ENCODE results near the gene PLD5. TPM values are rescaled to one million over a fixed set of nuclear protein-coding genes. Genes with fewer than 3 reads are reported as not detected.

The PLD5 gene
- total RNA-seq, 1 experiment from 2014 or later: 9.2 TPM

GRCh38 chr1:242208021-242208420, 316.5 kb downstream of the PLD5 start:
- Histone ChIP-seq H3K4me3 (ENCODE audit: low read depth, low read length, poor library complexity, severe bottlenecking) (no peak overlapping the region), H3K4me1 (ENCODE audit: insufficient read depth, low read length, poor library complexity, severe bottlenecking) (no peaks in the 10 kb centered on the region), H3K9me3 (ENCODE audit: low read depth, low read length, poor library complexity, severe bottlenecking) (no peaks in the 10 kb centered on the region), H3K27me3 (replicated peaks; ENCODE audit: insufficient read depth, low read depth, low read length, poor library complexity) (no peaks in the 10 kb centered on the region), H3K36me3 (ENCODE audit: insufficient read depth, low read length, poor library complexity, severe bottlenecking) (no peaks in the 10 kb centered on the region), H3K27ac (ENCODE audit: low read depth, low read length, poor library complexity, severe bottlenecking) (no peak overlapping the region)
- no peak for TF ChIP-seq EZH2 (IDR thresholded peaks at IDR 0.05; ENCODE audit: borderline replicate concordance, low read depth, low read length, poor library complexity, severe bottlenecking)
- BruUV-seq (replicated peaks): no TSS peak
- ChIA-PET POLR2A (ENCODE audit: low non-redundant PET) (no interaction called here), CTCF (no interaction called here)
- no peak for DNase-seq (ENCODE audit: low spot score)
- intact Hi-C loops (cut with micrococcal nuclease; ENCODE audit: unreplicated experiment): no loop called here

GRCh38 chr1:242206994-242207393, 317.5 kb downstream of the PLD5 start:
- Histone ChIP-seq H3K27ac (ENCODE audit: low read depth, low read length, poor library complexity, severe bottlenecking) (no peak overlapping the region), H3K36me3 (ENCODE audit: insufficient read depth, low read length, poor library complexity, severe bottlenecking) (no peaks in the 10 kb centered on the region), H3K4me3 (ENCODE audit: low read depth, low read length, poor library complexity, severe bottlenecking) (no peak overlapping the region), H3K4me1 (ENCODE audit: insufficient read depth, low read length, poor library complexity, severe bottlenecking) (no peaks in the 10 kb centered on the region), H3K9me3 (ENCODE audit: low read depth, low read length, poor library complexity, severe bottlenecking) (no peaks in the 10 kb centered on the region), H3K27me3 (replicated peaks; ENCODE audit: insufficient read depth, low read depth, low read length, poor library complexity) (no peaks in the 10 kb centered on the region)
- CTCF ChIA-PET: no interaction called here
- TF ChIP-seq CTCF (conservative IDR thresholded peaks at IDR 0.05; ENCODE audit: low read depth, low read length) (no peak), EZH2 (IDR thresholded peaks at IDR 0.05; ENCODE audit: borderline replicate concordance, low read depth, low read length, poor library complexity, severe bottlenecking) (no peak)
- POLR2A ChIA-PET (ENCODE audit: low non-redundant PET): no interaction called here
- no peak for DNase-seq (ENCODE audit: low spot score)
- BruUV-seq (replicated peaks): no TSS peak
- intact Hi-C loops (cut with micrococcal nuclease; ENCODE audit: unreplicated experiment): no loop called here

GRCh38 chr1:242205622-242206489, 318.6 kb downstream of the PLD5 start:
- H3K4me3 ChIP-seq (ENCODE audit: low read depth, low read length, poor library complexity, severe bottlenecking): no peak overlapping the region

More at GRCh38 chr1:242205622-242206489, 318.6 kb downstream of the PLD5 start:
- Histone ChIP-seq H3K9me3 (ENCODE audit: low read depth, low read length, poor library complexity, severe bottlenecking) (no peaks in the 10 kb centered on the region), H3K36me3 (ENCODE audit: insufficient read depth, low read length, poor library complexity, severe bottlenecking) (no peaks in the 10 kb centered on the region), H3K4me1 (ENCODE audit: insufficient read depth, low read length, poor library complexity, severe bottlenecking) (no peaks in the 10 kb centered on the region), H3K27me3 (replicated peaks; ENCODE audit: insufficient read depth, low read depth, low read length, poor library complexity) (no peaks in the 10 kb centered on the region), H3K27ac (ENCODE audit: low read depth, low read length, poor library complexity, severe bottlenecking) (no peak overlapping the region)
- DNase-seq (ENCODE audit: low spot score): peak; percentile 0
- no TSS peak for BruUV-seq (replicated peaks)
- POLR2A ChIA-PET (ENCODE audit: low non-redundant PET): no interaction called here
- TF ChIP-seq CTCF (conservative IDR thresholded peaks at IDR 0.05; ENCODE audit: low read depth, low read length): no peak
- TF ChIP-seq EZH2 (IDR thresholded peaks at IDR 0.05; ENCODE audit: borderline replicate concordance, low read depth, low read length, poor library complexity, severe bottlenecking): no peak
- CTCF ChIA-PET: no interaction called here
- intact Hi-C loops (cut with micrococcal nuclease; ENCODE audit: unreplicated experiment): no loop called here
